NB4 (cell line): ENCODE data around the gene CAMK2D.
"Not testable (repeated sequence)": the region's sequence is repeated elsewhere in the genome, so short reads cannot be mapped to it uniquely, and the experiment has no call there.

Source experiments
- DNase-seq: peaks from one replicate; pipeline ENCODE4 v3.0.0; 2010; ENCODE audit warnings: low read depth
- H3K4me3 ChIP-seq: one replicate; pipeline ENCODE4 v1.5.1; 2011; ENCODE audit warnings: mild to moderate bottlenecking, low read depth, low read length, moderate library complexity
- MYC ChIP-seq: IDR thresholded peaks from 2 replicates; pipeline ENCODE4 v1.6.1; 2011; ENCODE audit warnings: low read depth, low read length
- POLR2A ChIP-seq: IDR thresholded peaks from 2 replicates; pipeline ENCODE4 v1.6.1; 2011; ENCODE audit warnings: mild to moderate bottlenecking; ENCODE audit not compliant: insufficient read length; ENCODE audit errors: extremely low read depth
- TF ChIP-seq, protein P1 (sequence below): IDR thresholded peaks from 2 replicates; pipeline ENCODE4 v1.6.1; 2011; ENCODE audit warnings: low read depth, low read length
- TF ChIP-seq, protein P2 (sequence below): IDR thresholded peaks from one replicate; pipeline ENCODE4 v1.5.1; 2012; ENCODE audit warnings: low read depth, low read length

CAMK2D gene

DNA sequence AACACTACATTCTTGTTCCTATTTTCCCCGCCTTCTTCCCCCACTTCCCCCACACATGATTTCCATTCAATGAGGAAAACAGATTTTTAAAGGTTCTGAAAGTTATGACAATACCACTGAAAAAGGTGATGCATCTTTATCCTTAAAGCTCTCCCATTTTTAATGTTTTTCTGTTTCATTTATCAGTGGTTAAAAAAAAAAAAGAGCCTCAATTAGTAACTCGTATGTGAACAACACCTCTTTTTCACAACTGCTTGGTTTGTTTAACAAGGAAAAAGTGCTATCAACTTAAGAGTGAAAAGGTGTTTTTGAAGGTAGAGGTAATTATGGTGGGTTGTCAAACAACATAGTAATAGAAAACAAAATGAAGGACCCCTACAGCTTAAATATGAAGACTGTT is 8.2 kb upstream of the CAMK2D start:
- TF ChIP-seq, protein P1, sequence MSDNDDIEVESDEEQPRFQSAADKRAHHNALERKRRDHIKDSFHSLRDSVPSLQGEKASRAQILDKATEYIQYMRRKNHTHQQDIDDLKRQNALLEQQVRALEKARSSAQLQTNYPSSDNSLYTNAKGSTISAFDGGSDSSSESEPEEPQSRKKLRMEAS, result no peak
- TF ChIP-seq, protein P2, sequence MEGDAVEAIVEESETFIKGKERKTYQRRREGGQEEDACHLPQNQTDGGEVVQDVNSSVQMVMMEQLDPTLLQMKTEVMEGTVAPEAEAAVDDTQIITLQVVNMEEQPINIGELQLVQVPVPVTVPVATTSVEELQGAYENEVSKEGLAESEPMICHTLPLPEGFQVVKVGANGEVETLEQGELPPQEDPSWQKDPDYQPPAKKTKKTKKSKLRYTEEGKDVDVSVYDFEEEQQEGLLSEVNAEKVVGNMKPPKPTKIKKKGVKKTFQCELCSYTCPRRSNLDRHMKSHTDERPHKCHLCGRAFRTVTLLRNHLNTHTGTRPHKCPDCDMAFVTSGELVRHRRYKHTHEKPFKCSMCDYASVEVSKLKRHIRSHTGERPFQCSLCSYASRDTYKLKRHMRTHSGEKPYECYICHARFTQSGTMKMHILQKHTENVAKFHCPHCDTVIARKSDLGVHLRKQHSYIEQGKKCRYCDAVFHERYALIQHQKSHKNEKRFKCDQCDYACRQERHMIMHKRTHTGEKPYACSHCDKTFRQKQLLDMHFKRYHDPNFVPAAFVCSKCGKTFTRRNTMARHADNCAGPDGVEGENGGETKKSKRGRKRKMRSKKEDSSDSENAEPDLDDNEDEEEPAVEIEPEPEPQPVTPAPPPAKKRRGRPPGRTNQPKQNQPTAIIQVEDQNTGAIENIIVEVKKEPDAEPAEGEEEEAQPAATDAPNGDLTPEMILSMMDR, result no peak
- TF ChIP-seq MYC (no peak), POLR2A (no peak)
- DNase-seq, result no peak
- no peak overlapping the region for H3K4me3 ChIP-seq

DNA sequence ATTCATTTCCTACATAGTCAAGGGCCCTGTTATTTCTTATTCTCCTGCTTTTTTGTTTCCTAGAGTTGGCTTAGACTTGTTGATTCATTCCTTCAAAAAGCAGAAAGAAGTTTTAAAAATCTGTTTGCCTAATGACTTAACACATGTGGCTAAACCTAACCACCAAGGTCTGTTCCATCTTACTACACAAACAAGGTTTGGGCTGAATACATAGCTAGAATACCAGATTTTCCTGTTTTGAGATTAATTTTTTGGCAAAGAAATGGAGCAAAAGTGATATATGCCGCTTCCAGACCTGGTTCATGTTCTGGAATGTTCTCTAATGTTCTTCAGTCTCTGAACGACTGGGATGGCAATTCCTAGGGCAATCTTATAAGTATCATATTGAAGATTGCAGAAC is 7.4 kb upstream of the CAMK2D start:
- no peak for DNase-seq
- no peak for TF ChIP-seq POLR2A
- no peak for TF ChIP-seq MYC
- TF ChIP-seq, protein P2, result no peak
- TF ChIP-seq, protein P1, result no peak
- no peak overlapping the region for H3K4me3 ChIP-seq

DNA sequence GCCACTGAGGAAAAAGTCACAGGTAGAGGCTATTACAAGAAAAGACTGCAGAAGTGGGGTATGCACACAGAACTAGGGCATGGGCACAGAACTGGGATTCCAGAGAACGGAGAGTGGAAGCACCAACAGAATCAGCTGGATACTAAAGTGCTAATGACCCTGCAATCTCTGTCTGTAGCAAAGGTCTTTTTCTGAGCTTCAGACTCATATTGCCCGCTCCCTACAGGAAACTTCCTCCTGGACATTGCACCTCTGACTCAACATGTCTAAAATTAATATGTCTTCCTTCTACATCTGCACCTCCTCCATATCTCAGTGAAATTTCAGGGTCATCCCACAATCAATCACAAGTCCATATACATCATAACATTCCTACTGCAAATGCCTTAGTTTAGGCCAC is 5.3 kb upstream of the CAMK2D start:
- no peak overlapping the region for H3K4me3 ChIP-seq
- DNase-seq, result no peak
- no peak for TF ChIP-seq POLR2A
- TF ChIP-seq, protein P1, result no peak

DNA sequence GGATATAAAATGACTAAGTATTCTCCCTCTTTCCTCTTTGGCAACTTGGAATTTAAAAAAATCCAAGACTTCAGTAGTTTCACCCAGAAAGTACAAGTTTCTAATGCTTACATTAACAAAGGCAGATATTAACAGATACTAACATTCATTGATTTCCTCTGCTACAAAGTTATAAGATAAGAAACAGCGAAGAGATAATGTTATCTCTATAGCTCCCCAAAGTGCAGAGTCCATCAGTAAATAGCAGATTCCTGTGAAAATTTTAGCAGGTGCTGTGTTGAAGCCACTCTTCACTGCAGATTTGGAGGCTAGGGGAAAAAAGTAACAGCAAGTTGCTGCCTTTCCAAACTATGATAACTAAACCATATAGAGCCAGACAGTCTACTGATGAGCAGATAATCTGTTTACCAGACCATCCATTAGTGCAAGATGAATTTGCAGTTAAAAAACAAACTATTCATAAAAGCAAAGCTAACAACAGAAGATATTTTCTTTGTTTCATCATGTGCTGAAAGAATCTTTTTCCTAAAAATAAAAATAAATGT is 3.3 kb upstream of the CAMK2D start:
- no peak overlapping the region for H3K4me3 ChIP-seq
- TF ChIP-seq, protein P1, result no peak
- TF ChIP-seq POLR2A (no peak), MYC (no peak)
- TF ChIP-seq, protein P2, result no peak
- no peak for DNase-seq

DNA sequence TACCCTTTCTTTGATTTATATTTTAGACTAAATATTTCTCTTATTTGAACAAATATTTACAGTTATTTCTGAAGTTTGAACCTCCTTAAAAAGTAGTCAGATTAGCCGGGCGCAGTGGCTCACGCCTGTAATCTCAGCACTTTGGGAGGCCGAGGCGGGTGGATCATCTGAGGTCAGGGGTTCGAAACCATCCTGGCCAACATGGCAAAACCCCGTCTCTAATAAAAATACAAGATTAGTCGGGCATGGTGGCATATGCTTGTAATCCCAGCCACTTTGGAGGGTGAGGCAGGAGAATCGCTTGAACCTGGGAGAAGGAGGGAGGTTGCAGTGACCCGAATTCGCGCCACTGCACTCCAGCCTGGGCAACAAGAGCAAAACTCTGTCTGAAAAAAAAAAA is 2.4 kb upstream of the CAMK2D start:
- not testable (repeated sequence) for H3K4me3 ChIP-seq, DNase-seq

DNA sequence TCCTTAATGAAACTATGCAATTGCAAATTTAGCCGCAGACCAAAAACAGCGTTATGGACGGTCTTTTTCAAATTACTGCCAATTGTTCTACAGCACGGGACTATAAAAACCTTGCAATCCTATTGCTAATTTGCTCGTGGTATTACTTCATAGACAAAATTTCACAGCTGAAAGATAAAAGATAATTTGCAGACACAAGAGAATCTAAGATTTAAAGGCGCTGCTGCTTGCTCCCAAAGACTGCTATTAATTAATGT is 1.4 kb upstream of the CAMK2D start:
- TF ChIP-seq MYC, result no peak
- TF ChIP-seq, protein P1, result no peak
- TF ChIP-seq, protein P2, result no peak
- no peak for TF ChIP-seq POLR2A
- peak overlapping the region; percentile 68 for H3K4me3 ChIP-seq
- DNase-seq, result no peak

DNA sequence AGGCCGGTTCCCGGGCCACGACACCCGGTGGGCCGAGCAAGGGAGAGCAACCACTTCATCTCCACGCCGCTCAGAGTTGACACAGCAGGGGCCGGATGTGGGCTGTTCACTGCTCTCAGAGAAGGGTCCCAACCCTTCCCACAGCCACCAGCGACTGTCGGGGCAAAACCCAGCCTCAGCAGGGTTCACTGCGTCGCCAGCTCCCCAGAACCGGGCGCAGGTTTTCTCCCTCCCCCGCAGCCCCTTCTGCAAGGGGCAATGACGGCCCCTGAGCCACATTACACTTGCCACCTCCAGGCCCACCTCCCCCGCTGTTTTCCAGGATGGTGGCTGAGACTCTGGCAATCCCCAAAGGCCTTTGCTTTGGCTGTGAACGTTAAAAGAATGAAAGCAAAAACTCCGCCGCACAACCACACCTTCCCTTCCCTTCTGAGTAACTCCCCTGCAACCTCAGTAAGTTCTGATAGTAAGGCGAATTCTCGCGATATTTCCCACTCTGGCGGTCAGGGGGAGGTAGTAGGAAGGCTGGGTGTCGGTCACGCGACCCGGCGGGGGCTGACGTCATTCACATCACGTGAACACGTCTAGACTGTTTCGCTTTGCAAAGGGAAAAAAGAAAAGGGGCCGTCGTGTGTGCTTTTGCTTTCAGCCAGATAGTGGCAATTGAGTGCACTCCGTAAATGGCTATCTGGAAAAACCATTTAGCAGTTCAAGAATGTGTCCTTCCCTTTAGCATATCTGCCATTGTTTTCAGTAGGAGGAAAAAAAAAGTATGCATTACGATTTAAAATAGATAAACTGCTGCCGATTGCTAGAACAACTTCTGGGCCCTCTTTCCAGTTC is 869 bp upstream of the CAMK2D start:
- H3K4me3 ChIP-seq, result peak overlapping the region; percentile 68
- DNase-seq, result peak; percentile 99
- TF ChIP-seq POLR2A (peak; percentile 65), MYC (peak; percentile 43; the same call in 1 of the 2 replicates)
- TF ChIP-seq, protein P1, result peak; percentile 92
- TF ChIP-seq, protein P2, result no peak
